ENCODE data around the gene PRDM15. TPM values are rescaled to one million over a fixed set of nuclear protein-coding genes. Genes with fewer than 3 reads are reported as not detected.

PRDM15 gene
- polyA plus RNA-seq, 12 donors = 3.7 to 5.8 (median 4.5) TPM; not detected in 1

GRCh38 chr21:41845310-41846032 is 33.7 kb downstream of the PRDM15 start:
- DNase-seq = no peak

GRCh38 chr21:41843584-41843983 is 35.6 kb downstream of the PRDM15 start:
- DNase-seq = no peak

DNA sequence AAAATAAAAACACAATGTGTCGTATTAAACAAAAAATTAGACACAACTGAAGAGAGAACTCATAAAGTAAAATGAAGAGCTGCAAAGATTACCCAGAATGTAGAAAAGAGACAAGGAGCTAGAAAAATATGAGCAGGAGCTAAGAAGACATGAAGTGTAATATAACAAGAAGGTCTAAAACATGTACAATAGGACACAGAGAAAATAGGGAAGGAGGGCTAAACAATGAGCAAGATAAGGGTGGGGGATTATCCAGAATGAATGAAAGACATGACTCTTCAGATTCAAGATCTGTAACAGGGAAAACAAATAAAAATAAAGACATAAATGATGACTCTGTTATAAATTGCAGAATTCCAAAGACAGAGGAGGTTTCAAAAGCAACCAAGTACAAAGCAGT is 38.3 kb downstream of the PRDM15 start:
- no peak for DNase-seq

DNA sequence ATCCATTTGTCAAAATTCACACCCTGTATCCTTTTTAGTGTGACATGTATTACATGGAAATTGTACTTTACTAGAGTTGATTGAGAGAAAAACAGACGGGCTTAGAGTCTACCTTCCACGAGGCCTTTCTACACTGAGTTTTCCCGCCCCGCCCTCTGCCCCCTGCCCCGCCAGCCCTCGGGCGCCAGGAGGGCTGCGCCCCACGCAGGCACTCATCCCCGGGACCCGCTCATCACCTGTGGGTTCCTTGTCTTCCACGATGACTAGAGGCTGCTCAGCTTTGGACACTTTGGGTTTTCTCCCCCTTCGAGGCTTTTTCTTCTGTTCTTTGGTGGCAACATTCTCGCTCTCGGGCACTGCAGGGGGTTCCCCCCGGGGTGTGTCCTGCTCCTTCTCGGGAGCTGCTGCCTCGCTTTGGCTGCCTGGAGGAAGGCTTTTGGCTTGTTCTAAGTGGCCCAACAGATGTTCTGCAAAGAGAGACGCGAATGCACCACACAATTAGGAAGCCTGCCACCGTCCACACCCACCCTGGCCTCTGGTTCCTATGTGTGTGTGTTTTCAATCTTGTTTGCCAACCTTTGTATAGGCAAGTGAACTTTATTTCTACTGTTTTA is 39.6 kb downstream of the PRDM15 start:
- no peak for DNase-seq

DNA sequence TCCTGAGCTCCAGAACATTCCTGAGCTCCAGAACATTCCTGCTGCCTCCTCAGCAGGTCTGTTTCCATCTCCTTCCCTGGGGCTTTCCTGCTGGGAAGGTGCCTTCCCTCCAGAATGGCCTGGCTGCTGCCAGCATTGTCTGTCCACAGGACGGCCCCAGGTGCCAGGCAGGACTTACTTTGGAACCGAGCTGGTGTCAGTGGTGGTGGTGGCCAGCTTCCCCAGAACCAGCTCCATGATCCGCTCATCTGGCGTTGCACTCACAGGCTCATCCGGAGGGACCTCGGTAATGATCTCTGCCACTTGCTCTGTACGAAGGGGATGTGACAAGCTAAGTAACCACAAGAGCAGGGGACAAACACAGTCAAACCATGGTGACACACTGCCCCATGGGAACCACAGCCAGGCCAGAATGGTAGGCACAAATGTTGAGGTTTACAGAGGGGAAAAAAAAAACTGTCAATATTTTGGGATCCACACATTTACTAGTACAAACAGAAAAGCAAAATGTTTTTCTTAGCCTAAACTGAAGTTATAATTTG is 41.3 kb downstream of the PRDM15 start:
- no peak for DNase-seq

DNA sequence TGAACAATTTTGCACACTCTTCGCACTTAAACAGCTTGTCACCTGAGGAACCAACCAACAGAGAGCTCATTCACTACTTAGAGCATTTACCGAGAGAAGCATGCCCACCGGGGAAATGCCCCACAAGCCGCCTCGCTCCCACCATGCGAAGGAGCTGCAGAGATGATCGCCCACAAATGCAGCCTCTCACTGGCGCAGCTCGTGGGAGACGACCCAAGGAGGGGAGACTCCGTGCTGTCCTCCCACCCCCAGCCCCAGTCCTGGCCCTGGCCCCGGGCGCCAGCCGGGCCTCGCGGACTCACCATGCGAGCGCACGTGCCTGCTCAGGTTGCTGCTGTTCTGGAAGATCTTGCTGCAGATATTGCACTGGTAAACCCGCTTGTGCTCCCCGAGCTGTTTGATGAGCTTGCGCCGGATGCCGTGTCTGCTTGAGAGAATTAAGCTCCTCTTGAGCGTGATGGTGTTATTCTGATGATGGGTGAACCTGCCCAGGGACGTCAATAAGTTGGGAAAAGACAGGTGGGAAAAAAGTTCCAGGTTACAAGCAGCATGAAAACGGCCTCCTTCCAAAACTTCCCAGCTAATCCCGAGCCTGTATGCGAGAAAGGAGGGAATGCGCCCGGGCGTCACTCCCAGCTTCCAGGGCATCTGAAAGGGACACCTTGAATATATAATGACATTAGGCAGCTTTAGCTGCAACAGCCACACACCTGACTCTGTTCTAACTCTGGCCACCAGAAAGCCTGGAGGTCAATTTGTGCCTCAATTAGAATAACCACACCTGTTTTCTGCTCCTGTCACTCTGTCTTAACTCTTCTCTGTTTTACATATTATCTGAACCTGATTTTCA is 42.8 kb downstream of the PRDM15 start:
- DNase-seq = no peak

- no peak for DNase-seq
Measured at GRCh38 chr21:41835711-41836154, 43.4 kb downstream of the PRDM15 start.

- DNase-seq = no peak
Measured at GRCh38 chr21:41834926-41835663, 44.0 kb downstream of the PRDM15 start.

GRCh38 chr21:41834252-41834925 is 44.8 kb downstream of the PRDM15 start:
- DNase-seq = no peak

DNA sequence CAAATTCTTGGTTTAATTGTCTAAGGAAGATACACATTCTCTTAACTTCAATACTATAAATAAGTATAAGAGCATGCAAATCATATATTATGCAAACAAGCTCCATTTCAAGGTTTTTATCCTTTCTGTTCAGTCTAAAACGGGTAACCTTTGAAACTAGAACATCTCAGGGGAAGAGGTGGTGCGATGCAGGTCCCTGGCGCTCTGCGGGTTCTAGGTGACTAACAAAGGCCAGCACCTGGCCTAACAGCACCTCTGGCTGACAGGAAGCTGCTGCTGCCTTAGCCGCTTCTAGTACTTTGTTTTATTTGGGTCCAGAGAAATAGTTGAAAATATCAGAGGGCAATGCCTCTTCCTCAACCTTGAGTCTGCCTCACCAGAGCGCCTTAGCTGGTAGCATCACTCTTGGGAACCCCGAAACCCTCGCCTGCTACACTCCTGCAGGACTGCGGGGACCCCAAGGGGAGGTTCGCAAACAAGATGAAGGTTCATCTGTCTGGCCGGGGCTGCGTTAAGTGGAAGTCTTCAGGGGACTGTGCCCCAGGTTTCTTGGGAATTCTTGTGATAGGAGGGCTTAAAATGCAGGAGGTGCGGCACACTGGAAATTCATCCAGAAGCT is 45.5 kb downstream of the PRDM15 start:
- no peak for DNase-seq

DNA sequence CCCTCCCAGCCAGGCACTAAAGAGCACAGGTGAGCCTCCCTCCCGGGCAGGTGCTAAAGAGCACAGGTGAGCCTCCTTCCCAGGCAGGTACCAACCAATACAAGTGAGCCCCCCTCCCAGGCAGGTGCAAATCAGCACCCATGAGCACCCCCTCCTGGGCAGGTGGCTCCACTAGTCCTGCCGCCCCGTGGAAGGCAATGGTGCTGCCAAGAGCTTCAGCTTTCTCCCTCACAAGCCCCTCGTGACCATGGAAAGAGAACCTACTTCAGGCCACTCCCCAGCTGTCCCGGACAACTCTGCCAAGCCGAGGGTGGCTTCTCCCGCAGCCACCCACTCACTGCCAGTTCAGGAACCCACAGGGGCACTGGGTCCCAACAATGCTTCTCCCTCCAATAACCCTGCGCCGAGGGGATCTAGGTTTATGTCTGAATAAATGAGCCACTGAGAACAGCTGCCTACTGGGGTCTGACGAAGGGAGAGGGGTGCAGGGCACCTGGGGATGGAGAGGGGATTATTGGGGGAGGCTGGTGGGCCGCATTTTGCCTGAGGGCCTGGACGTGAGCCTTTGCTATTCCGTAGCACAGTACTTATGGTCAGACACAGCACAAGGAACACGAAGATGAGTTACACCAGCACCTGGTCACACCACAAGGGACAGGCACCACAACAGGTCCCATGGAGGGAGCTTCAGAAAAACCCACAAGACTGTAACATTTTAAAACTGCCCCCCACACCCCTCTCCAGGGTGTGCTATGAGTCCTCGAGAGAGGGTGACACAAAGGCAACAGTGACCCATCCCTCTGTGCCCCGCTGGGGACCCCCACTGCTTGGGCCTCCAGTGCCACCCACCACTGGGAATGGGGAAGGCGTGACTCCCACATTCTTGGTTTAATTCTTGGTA is 46.3 kb downstream of the PRDM15 start:
- no peak for DNase-seq

DNA sequence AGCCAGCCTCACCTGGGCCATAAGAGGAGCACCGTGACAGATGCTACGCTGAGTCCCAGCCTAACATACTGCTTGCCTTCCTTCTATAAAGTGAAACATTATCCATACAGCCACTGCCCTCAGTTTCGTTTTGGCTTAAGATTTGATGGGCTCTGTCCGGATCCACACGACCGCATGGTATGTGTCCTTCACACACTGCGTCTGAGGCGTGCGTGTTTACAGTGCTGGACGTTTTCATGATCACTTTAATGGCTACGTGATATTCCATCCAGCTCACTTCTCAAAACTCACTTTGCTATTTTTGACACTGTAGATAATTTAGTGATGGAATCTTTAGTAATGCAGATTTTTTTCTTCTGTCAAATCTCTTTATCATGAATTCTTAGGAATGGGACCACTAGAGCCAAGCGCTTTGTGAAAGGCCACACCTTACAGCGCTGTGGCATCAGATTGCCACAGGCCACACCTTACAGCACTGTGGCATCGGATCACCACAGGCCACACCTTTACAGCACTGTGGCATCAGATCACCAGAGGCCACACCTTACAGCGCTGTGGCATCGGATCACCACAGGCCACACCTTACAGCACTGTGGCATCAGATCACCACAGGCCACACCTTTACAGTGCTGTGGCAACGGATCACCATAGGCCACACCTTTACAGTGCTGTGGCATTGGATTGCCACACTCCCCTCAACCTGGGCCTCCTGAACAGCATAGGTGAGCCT is 47.1 kb downstream of the PRDM15 start:
- no peak for DNase-seq

GRCh38 chr21:41831453-41831831 is 47.7 kb downstream of the PRDM15 start:
- DNase-seq = no peak

GRCh38 chr21:41830764-41831452 is 48.2 kb downstream of the PRDM15 start:
- no peak for DNase-seq

DNA sequence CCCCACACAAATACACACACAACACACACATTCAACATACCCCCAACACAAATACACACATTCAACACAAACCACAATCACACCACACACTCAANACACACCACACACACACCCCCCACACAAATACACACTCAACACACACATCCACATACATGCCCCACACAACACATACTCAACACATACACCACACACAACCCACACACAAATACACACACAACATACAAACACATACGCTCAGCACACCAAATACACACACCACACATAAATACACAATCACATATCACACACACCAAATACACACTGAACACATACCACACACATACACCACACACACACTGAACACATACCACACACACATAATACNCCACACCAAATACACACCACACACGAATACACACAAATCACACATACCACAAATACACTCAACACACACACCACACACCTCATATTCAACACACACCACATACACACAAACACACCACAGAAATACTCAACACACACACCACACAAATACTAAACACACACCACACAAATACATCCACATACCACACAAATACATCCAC is 48.9 kb downstream of the PRDM15 start:
- no peak for DNase-seq

DNA sequence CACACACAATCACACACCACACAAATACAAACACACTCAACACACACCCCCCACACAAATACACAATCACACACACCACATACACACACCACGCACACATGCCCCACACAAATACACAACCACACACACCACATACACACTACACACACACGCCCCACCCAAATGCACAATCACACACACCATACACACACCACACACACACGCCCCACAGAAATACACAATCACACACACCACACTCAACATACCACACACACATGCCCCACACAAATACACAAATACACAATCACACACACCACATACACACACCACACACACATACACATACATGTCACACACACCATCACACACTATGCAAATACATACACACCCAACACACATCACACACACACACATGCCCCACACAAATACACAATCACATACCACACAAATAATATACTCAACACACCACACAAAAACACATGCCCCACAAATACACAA is 50.2 kb downstream of the PRDM15 start:
- DNase-seq = no peak

All from muscle of arm (tissue), 12 donors.